HG02798 (cell line): Measurements from ENCODE around the gene OR5M11.
"Not testable (repeated sequence)": the region's sequence is repeated elsewhere in the genome, so short reads cannot be mapped to it uniquely, and the experiment has no call there.

ENCODE experiments used
- ATAC-seq: cut with Tn5 transposase; IDR thresholded peaks from one replicate; pipeline ENCODE4 v1.9.1; 2021; ENCODE audit warnings: mild to moderate bottlenecking; ENCODE audit not compliant: unreplicated experiment, poor library complexity

OR5M11 gene

DNA sequence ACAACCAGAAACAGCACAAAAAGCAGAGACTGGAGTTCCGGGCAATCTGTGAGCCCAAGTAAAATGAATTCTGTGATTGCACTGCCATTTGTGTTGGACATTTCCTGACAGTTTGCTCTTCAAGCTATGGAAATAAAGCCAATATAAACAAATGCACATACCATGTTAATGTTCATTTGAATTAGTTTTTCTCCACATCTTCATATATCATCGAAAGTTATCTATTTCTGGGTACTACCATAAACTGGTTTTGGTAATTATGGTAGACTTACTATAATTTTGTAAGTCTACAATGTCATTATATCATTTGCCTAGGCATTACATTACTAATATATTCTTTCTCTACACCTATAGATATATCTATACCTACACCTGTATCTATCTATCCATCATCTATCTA is at the start of gene OR5M11:
Gene OR5M11 (minus strand): TSS at position 101 of the 400 bp plus-strand sequence. CDS start 0 bp downstream, at position 101.
- no peak for ATAC-seq

DNA sequence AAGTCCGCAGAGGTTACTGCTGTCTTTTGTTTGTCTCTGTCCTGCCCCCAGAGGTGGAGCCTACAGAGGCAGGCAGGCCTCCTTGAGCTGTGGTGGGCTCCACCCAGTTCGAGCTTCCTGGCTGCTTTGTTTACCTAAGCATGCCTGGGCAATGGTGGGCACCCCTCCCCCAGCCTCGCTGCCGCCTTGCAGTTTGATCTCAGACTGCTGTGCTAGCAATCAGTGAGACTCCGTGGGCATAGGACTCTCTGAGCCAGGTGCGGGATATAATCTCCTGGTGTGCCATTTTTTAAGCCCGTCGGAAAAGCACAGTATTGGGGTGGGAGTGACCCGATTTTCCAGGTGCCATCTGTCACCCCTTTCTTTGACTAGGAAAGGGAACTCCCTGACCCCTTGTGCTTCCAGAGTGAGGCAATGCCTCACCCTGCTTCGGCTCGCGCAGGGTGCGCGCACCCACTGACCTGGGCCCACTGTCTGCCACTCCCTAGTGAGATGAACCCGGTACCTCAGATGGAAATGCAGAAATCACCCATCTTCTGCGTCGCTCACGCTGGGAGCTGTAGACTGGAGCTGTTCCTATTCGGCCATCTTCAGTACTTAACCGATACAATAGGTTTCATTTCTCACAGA is 49.1 kb upstream of the OR5M11 start:
- not testable (repeated sequence) for ATAC-seq

- no peak for ATAC-seq
Measured at GRCh38 chr11:56577621-56578020, 34.6 kb upstream of the OR5M11 start, which contains the start of gene OR5M10. Gene OR5M10 (minus strand): TSS chr11:56577721. CDS start chr11:56577721, 0 bp downstream.

DNA sequence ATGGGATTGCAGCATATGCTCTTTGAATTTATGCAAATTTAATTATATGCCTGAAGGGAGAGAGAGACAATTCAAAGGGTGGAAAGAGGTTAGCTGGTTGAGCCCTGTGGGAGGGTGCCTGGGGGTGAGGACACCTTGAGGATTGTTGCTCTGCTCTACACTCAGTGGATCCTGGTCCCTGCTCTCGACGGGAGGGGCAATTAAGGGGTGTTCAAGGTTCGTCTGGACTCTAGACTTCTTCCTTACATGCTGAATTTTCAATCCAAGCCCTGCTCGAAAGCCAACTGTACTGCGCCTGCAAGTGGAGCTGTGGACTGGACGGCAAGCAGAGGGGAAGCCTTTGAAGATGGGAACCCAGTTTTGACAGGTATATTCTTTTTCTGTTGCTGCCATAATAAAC is 15.5 kb upstream of the OR5M11 start:
- no peak for ATAC-seq

- not testable (repeated sequence) for ATAC-seq
Measured at GRCh38 chr11:56554691-56555090, 11.6 kb upstream of the OR5M11 start.

DNA sequence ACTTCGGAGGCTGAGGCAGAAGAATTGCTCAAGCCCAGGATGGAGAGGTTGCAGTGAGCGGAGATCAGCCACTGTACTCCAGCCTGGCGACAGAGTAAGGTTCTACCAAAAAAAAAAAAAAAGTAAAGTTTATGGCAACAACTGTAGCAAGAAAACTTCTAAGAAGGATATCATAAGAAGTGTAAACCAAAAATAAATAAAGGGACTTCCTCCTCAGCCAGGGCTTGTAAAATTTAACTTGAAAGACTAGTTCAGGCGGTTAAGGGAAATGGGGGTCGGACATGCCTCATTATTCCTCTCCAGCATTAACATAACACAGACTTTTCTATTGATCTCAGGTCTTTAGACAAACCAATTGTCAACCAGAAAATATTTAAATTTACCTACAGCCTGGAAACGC is 2.5 kb upstream of the OR5M11 start:
- no peak for ATAC-seq

DNA sequence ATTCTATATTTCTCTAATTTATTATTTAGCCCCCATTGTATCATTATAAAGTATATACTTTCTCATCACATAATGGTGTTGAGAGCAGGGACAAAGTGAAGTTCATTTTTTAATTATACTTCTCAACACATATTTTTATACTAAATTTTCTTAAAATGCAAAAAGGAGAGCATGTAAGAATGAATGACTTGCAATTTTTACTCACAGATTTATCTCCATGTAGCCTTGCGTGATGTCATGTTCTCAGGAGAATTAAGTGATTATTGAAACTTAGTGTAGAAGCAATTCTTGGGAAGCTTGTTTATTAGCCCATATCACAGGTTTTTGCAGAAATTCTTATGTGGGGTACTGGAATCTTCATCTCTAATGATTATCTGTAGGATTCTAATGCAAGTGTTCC is 682 bp upstream of the OR5M11 start:
- ATAC-seq, result no peak

GRCh38 chr11:56533054-56533740 is 9.9 kb downstream of the OR5M11 start:
- ATAC-seq, result no peak

DNA sequence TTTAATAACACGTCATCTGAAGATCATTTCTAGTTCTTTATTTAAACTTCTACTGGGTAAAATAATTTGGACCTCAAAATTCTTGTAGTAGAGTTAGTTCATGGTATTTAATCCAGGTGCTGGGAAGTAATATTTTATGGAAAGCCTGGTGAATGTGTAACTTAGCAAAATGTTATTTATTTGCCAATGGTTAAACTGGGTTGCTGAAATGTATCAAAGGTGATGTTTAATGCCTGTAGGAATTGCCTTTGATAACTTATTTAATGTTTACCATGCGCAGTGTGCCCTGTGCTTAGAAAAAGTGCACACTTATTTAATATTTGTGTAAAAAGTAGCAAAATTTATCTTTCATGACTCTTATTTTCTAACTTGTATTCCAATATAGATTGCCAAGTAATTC is 11.2 kb downstream of the OR5M11 start:
- no peak for ATAC-seq

- no peak for ATAC-seq
Measured at GRCh38 chr11:56522008-56522407, 21.0 kb downstream of the OR5M11 start.

GRCh38 chr11:56513280-56513679 is 29.8 kb downstream of the OR5M11 start:
- no peak for ATAC-seq

- ATAC-seq, result no peak
Measured at GRCh38 chr11:56509439-56509838, 33.6 kb downstream of the OR5M11 start.

- no peak for ATAC-seq
Measured at GRCh38 chr11:56497010-56497409, 46.0 kb downstream of the OR5M11 start.

DNA sequence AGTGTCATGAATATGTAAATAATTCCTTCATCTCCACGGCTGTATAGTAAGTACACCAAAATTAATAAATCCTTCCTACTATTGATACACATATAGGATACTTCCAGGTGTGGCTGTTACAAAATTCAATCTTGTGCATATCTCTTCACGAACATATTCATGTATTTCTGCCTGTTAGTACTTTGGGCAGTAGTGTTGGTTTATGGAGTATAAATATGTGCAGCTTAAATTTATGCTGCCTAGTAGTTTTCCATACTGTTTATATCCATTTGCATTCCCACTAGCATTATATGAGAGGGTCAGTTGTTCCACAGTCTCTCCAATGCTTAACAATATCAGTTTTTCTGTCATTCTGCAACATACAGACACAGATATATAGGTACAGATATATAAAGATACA is 47.9 kb downstream of the OR5M11 start:
- no peak for ATAC-seq
